Sciatic nerve (tissue), 2 donors: ENCODE results near the gene KCNMA1. TPM values are rescaled to one million over a fixed set of nuclear protein-coding genes. Genes with fewer than 3 reads are reported as not detected.

Source experiments
- ATAC-seq: fragments of 200-7000 bp; cut with Tn5 transposase; one replicate; pipeline ENCODE4 v1.9.1; 2020; ENCODE audit warnings: mild to moderate bottlenecking, moderate library complexity
- DNase-seq: peaks from one replicate; pipeline ENCODE4 v3.0.0-alpha.2; 2020; ENCODE audit warnings: low spot score
- intact Hi-C: fragments of 100-400 bp; cut with DNase I; formaldehyde crosslinking; loops from one replicate; pipeline ENCODE4 v1.14.2; 2022
- total RNA-seq: library from RNA; stranded (reverse); fragmentation: NEBNext Ultra II Directional; extraction: Animal tissue kit (Norgen Biotek cat#: 25700); gene quantifications from one replicate; pipeline ENCODE4 v1.2.1, GENCODE V29; 2021
- donor health status: DM: no; HTN: no; CAD: no.
- donor health status: DM: no; HTN: no; CAD: no.

KCNMA1 gene
- total RNA-seq, 1 donor from 2014 or later: 10.7 TPM

GRCh38 chr10:77099136-77099535, 538.5 kb downstream of the KCNMA1 start:
- ATAC-seq (no peak), DNase-seq (no peak)
- intact Hi-C loops: no loop called here

GRCh38 chr10:77097625-77098024, 540.0 kb downstream of the KCNMA1 start:
- no peak for ATAC-seq
- intact Hi-C loops: no loop called here
- no peak for DNase-seq

DNA sequence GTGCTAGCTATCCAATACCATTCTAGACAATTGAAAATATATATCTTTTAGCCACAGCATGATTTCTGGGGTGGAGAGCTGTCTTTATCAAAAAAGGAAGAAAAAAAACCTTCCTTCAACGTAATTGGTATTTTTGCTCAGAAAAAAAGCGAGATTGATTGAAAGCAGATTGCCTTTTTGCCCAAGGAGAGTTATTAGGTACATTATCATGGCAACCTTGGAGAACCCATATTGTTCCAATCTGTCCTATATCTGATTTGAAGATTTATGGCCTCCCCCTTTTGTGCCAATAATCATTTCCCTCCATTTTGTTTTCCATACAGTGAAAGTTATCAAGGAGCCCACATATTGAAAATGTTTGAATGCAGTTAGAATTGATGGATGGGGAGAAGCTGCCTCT, 544.5 kb downstream of the KCNMA1 start:
- intact Hi-C loops: no loop called here
- ATAC-seq (no peak), DNase-seq (no peak)

DNA sequence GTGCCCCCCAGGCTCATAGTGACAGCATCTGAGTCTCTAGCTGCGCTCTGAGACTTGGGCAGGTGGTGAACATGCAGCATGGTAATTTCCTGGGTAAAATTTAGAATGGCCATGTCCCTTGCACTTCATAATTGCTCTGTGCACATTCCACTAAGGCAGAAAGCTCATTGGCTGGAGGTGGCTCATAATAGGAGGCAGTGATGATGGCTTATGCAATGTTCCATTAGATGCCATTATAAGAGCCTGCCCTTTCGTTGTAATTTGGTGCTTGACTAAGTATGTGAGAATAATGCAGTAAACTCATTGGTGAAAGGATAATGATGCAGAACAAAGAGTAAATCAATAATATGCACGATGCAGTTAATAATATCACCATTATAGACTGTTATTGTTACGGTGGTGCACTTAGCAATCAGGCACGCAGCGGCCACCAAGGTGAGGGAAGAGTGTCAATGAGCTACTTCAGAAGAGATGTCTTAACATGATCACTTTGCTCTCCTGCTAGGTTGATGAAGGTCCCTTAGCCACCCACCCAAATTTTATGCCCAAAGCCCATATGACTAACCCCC, 545.9 kb downstream of the KCNMA1 start:
- intact Hi-C loops: no loop called here
- DNase-seq (no peak), ATAC-seq (no peak)

- ATAC-seq: no peak
- DNase-seq: no peak
- intact Hi-C loops: no loop called here
These were observed 546.9 kb downstream of the KCNMA1 start for GRCh38 chr10:77090381-77091356.

DNA sequence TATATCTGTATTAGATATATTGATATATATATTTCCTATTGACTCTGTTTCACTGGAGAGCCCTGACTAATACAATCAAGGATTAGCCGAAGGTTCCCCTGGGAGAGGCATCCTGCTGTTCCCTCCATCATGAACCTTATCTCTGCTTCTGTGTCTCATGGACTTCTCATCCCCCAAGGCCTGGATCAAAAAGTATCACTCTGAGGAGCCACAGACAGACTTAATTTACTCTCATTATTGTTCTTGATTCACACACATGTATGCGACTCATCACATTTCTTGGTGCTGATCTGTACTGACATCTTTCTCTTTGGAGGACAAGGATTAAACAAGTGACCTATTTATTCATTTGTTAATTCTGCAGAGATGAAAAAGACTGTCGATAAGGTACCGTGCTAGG, 550.2 kb downstream of the KCNMA1 start:
- intact Hi-C loops: no loop called here

DNA sequence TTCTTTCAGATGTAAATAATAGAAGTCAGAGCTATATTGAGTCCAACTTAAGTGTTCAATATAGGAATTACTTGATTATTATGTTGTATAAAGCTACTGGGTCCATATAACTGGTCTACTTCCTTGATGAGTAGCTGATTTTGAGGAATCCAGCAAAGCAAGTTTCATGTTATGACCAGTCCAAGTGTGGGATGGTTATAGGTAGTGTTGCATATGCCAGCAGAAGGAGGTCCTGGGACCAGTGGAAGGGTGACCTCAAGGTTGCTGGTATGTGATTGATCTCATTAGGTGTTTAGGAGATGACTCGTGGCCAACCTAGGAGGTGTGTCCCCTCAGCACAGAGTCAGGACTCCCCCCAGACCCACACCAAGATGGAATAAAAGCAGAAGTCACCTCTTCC, 551.5 kb downstream of the KCNMA1 start:
- intact Hi-C loops: no loop called here
- DNase-seq (no peak), ATAC-seq (no peak)

More for the DNA sequence above, 550.2 kb downstream of the KCNMA1 start:
- DNase-seq: no peak
- no peak for ATAC-seq

DNA sequence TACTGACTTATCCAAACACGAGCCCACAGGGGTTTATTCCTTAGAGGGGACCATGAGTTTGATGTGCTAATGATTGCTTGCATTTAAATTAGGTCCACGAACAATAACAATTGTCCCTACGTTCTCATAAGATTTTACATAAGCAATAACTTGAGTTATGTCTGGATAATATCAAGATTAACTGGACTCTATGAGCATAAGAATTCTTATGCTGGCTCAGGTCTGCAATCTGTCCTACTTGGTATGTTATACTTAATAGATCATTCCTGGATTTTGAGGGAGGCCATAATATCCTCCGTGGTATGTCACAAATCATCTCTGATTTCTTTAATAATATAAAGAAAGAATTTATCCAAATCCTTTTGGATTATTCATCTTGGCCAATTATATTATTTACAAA, 552.3 kb downstream of the KCNMA1 start:
- no peak for DNase-seq
- no peak for ATAC-seq
- intact Hi-C loops: no loop called here

- ATAC-seq (no peak), DNase-seq (no peak)
- intact Hi-C loops: no loop called here
These were observed 553.0 kb downstream of the KCNMA1 start for GRCh38 chr10:77084431-77085144.

GRCh38 chr10:77082601-77083252, 554.9 kb downstream of the KCNMA1 start:
- ATAC-seq (no peak), DNase-seq (no peak)
- intact Hi-C loops: no loop called here

- ATAC-seq (no peak), DNase-seq (no peak)
- intact Hi-C loops: no loop called here
These were observed 556.1 kb downstream of the KCNMA1 start for GRCh38 chr10:77081481-77081891.

DNA sequence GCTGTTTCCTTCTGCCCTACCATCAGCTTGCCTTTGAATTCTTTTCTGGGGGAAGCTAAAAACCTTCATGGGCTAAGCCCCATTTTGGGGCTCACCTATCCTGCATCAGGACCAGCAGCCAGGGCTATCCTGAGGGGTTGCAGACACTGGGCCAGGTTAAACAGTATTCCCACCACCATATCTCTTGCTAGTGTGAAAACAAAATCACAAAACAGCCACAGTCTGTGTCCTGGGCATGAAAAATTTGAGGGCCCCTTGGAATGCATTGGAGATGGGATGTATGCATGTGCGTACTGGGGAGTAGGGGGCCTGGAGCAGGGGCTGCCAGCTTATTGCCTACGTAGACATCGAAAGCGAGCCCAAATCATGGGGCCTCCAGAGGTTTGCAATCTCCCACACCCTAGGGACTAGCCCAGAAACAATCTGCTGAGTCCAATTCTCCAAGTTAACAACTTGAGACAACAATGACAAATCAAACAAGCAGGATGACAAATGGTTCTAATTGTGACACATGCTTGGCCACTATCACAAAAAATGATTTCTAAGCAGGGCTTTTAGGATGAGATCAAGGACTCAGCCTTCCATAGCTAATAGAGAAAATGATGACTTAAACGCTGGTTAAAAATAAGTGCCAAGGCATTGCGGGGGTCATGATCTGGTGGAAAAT, 557.1 kb downstream of the KCNMA1 start:
- intact Hi-C loops: no loop called here
- ATAC-seq (no peak), DNase-seq (no peak)

- intact Hi-C loops: no loop called here
- no peak for ATAC-seq
These were observed 557.9 kb downstream of the KCNMA1 start for GRCh38 chr10:77079592-77080300.

DNA sequence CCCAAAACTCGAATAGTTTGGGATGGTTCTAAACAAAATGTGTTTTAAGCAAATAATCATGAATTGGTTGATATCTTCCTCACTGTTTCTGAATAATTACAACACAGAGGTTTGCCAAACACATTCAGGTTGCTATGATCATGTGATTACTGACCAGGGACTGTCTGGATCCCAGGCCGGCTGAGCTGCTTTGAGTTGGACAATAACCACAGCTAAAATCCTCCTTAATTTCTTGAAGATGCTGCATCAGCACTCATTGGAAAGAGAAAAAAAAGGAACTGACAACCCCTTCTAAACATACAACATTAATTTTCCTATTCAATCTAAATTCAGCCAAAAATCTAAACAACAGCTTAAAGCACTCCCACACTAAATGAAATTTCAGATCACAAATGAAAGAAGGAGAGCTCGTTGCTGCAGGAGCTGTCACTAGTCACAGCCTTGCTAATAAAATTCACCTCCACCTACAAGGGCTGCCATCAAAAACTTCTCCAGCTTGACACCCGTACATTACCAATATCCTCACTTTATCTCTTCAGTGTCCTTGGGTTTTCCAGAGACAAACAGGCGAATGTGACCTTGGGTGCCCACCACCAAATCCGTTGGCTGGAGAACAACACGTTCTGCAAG, 560.2 kb downstream of the KCNMA1 start:
- DNase-seq (no peak), ATAC-seq (peak; percentile 25)

More at GRCh38 chr10:77079592-77080300, 557.9 kb downstream of the KCNMA1 start:
- no peak for DNase-seq

GRCh38 chr10:77075926-77076325, 561.7 kb downstream of the KCNMA1 start:
- DNase-seq (no peak), ATAC-seq (no peak)
- intact Hi-C loops: no loop called here

More for the DNA sequence above, 560.2 kb downstream of the KCNMA1 start:
- intact Hi-C loops: no loop called here

DNA sequence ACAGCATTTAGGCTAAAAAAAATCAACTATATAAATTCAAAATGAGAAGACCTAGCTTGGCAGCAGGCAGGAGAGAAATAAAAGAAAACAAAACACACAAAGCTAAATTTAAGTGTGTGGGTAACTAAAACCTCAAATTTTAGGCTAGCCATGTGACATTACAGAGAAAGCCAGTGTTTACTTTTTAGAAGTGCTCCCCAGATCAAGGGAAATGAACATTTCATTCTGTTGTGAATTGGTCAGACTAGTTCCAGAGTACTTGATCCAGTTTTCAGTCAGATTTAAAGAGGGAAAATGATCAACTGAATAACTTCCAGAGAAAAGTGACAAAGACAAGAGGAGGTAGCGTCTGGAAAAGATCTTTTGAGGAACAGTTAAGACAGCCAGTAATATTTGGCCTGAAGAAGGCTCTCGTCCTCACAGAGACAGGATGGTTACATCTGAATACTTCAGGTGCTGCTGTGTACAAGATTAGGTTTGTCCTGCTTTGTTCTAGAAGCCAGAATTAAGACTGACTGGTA, 563.4 kb downstream of the KCNMA1 start:
- ATAC-seq (no peak), DNase-seq (no peak)
- intact Hi-C loops: no loop called here

GRCh38 chr10:77073663-77073960, 564.0 kb downstream of the KCNMA1 start:
- intact Hi-C loops: no loop called here
- ATAC-seq (no peak), DNase-seq (no peak)
